ENCODE results near the gene IPO4. TPM values are rescaled to one million over a fixed set of nuclear protein-coding genes. Genes with fewer than 3 reads are reported as not detected.
A peak's percentile ranks its signal among the peaks of the same experiment; 100 is the strongest.

IPO4 gene
- total RNA-seq, 1 experiment from 2014 or later, result 75.0 TPM

DNA sequence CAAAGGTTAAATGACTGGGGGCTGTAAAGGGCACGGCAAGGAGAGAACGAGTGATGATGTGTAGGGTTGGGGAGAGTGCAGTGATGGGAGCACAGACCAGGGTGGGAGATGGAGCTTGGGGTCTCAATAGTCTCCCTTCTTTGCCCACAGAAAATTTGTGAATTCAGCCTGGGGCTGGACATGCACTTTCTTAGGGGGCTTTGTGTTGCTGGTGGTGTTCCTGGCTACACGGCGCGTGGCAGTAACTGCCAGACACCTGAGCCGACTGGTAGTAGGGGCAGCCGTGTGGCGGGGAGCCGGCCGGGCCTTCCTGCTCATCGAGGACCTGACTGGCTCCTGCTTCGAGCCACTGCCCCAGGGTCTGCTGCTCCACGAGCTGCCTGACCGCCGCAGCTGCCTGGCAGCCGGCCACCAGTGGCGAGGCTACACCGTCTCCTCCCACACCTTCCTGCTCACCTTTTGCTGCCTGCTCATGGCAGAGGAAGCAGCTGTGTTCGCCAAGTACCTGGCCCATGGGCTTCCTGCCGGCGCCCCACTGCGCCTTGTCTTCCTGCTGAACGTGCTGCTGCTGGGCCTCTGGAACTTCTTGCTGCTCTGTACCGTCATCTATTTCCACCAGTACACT, 56.4 kb downstream of the IPO4 start:
- DNase-seq (ENCODE audit: low read depth), result no peak

DNA sequence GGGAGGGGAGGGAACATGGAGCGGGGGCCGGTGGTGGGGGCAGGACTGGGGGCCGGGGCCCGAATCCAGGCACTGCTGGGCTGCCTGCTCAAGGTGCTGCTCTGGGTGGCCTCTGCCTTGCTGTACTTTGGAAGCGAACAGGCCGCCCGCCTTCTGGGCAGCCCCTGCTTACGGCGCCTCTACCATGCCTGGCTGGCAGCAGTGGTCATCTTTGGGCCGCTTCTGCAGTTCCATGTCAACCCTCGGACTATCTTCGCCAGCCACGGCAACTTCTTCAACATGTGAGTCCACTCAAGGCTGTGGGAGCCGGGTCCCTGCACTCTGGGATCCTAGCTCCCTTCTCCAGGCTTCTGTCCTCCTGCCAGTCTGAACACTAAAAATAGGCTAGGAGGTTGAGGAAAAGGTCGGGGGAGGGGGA, 57.1 kb downstream of the IPO4 start:
- no peak for DNase-seq (ENCODE audit: low read depth)

GRCh38 chr14:24130717-24131548, 57.7 kb downstream of the IPO4 start:
- peak; percentile 88 for DNase-seq (ENCODE audit: low read depth)

- DNase-seq (ENCODE audit: low read depth), result no peak
These were observed 58.3 kb downstream of the IPO4 start, which contains the start of gene FITM1 for GRCh38 chr14:24130380-24130716. FITM1 (plus strand) TSS chr14:24130659; CDS start chr14:24131564, 905 bp downstream.

Other genes with a start within 250 kb of the IPO4 start
- gene DHRS4, start 235.0 kb downstream of the IPO4 start, total RNA-seq (2014; rRNA removed), result 42.1 and 50.6 TPM in 2 replicates
- 6.2 and 10.3 TPM in 2 replicates for gene DHRS4L2, start 199.9 kb downstream of the IPO4 start, total RNA-seq (2014; rRNA removed)
- under 0.01 TPM in 1 of 2 replicates, not detected in the other for gene CARMIL3, start 136.8 kb downstream of the IPO4 start, total RNA-seq (2014; rRNA removed)
- gene CPNE6, start 117.3 kb downstream of the IPO4 start, total RNA-seq (2014; rRNA removed), result not detected in 2 replicates
- 5.1 and 9.4 TPM in 2 replicates for gene PCK2, start 94.5 kb downstream of the IPO4 start, total RNA-seq (2014; rRNA removed)
- 52.8 and 64.6 TPM in 2 replicates for gene DCAF11, start 74.0 kb downstream of the IPO4 start, total RNA-seq (2014; rRNA removed)
- gene NRL, start 73.9 kb downstream of the IPO4 start, total RNA-seq (2014; rRNA removed), result 1.6 and 3.0 TPM in 2 replicates
- gene FITM1, start 58.2 kb downstream of the IPO4 start, total RNA-seq (2014; rRNA removed), result 8.0 and 12.9 TPM in 2 replicates
- gene PSME1, start 52.6 kb downstream of the IPO4 start, total RNA-seq (2014; rRNA removed), result 90.0 and 143 TPM in 2 replicates
- 25.2 and 25.6 TPM in 2 replicates for gene EMC9, start 47.2 kb downstream of the IPO4 start, total RNA-seq (2014; rRNA removed)
- gene PSME2, start 42.2 kb downstream of the IPO4 start, total RNA-seq (2014; rRNA removed), result 48.4 and 81.9 TPM in 2 replicates
- 44.2 and 82.1 TPM in 2 replicates for gene RNF31, start 41.3 kb downstream of the IPO4 start, total RNA-seq (2014; rRNA removed)
- 43.3 and 70.1 TPM in 2 replicates for gene IRF9, start 27.6 kb downstream of the IPO4 start, total RNA-seq (2014; rRNA removed)
- 1.6 and 5.5 TPM in 2 replicates for gene REC8, start 16.7 kb downstream of the IPO4 start, total RNA-seq (2014; rRNA removed)
- 84.2 and 85.8 TPM in 2 replicates for gene TM9SF1, start 6.6 kb upstream of the IPO4 start, total RNA-seq (2014; rRNA removed)
- gene TSSK4, start 16.9 kb upstream of the IPO4 start, total RNA-seq (2014; rRNA removed), result not detected in 2 replicates
- gene CHMP4A, start 24.7 kb upstream of the IPO4 start, total RNA-seq (2014; rRNA removed), result 48.6 and 54.1 TPM in 2 replicates
- 16.6 and 18.5 TPM in 2 replicates for gene MDP1, start 27.2 kb upstream of the IPO4 start, total RNA-seq (2014; rRNA removed)
- gene NEDD8, start 43.6 kb upstream of the IPO4 start, total RNA-seq (2014; rRNA removed), result 260 and 318 TPM in 2 replicates
- 83.1 and 87.8 TPM in 2 replicates for gene GMPR2, start 44.1 kb upstream of the IPO4 start, total RNA-seq (2014; rRNA removed)
- 55.9 and 56.6 TPM in 2 replicates for gene TINF2, start 53.8 kb upstream of the IPO4 start, total RNA-seq (2014; rRNA removed)
- 0.38 and 2.5 TPM in 2 replicates for gene TGM1, start 74.4 kb upstream of the IPO4 start, total RNA-seq (2014; rRNA removed)
- 29.0 and 29.4 TPM in 2 replicates for gene RABGGTA, start 82.8 kb upstream of the IPO4 start, total RNA-seq (2014; rRNA removed)
- gene DHRS1, start 111.0 kb upstream of the IPO4 start, total RNA-seq (2014; rRNA removed), result 14.4 and 16.1 TPM in 2 replicates
- gene NOP9, start 111.0 kb upstream of the IPO4 start, total RNA-seq (2014; rRNA removed), result 23.0 and 23.7 TPM in 2 replicates
- 0.34 TPM in 1 of 2 replicates, not detected in the other for gene CIDEB, start 119.2 kb upstream of the IPO4 start, total RNA-seq (2014; rRNA removed)
- gene LTB4R2, start 121.3 kb upstream of the IPO4 start, total RNA-seq (2014; rRNA removed), result 2.4 and 2.5 TPM in 2 replicates
- gene LTB4R, start 122.7 kb upstream of the IPO4 start, total RNA-seq (2014; rRNA removed), result 0.90 and 1.7 TPM in 2 replicates
- under 0.01 TPM in 1 of 2 replicates, not detected in the other for gene ADCY4, start 146.3 kb upstream of the IPO4 start, total RNA-seq (2014; rRNA removed)
- not detected in 2 replicates for gene RIPK3, start 151.2 kb upstream of the IPO4 start, total RNA-seq (2014; rRNA removed)
- 17.1 and 21.6 TPM in 2 replicates for gene NFATC4, start 179.4 kb upstream of the IPO4 start, total RNA-seq (2014; rRNA removed)
- gene NYNRIN, start 210.2 kb upstream of the IPO4 start, total RNA-seq (2014; rRNA removed), result 0.06 TPM in 2 replicates
- gene CBLN3, start 240.9 kb upstream of the IPO4 start, total RNA-seq (2014; rRNA removed), result 1.3 and 1.9 TPM in 2 replicates
- gene KHNYN, start 241.1 kb upstream of the IPO4 start, total RNA-seq (2014; rRNA removed), result 27.0 and 29.7 TPM in 2 replicates

Data from LHCN-M2 (cell line).